GM13977 (cell line): ENCODE data around the gene PITPNM1.
A peak's percentile ranks its signal among the peaks of the same experiment; 100 is the strongest.

Experiments
- DNase-seq: peaks from one replicate; pipeline ENCODE4 v3.0.0; 2012; ENCODE audit warnings: low spot score
- CTCF ChIP-seq: IDR thresholded peaks from 2 replicates; pipeline ENCODE4 v1.5.1; 2012; ENCODE audit warnings: mild to moderate bottlenecking, control low read depth; ENCODE audit not compliant: insufficient read depth; ENCODE audit errors: extremely low read depth, missing control alignments
- in situ Hi-C: fragments of 300-500 bp; cut with MboI; formaldehyde crosslinking; loops from one replicate; pipeline ENCODE4 v1.12.0; 2022; ENCODE audit warnings: low sequenced_read_pairs, low pct_unique_long_range_greater_than_20kb, mixed read lengths, inconsistent platforms; ENCODE audit not compliant: unreplicated experiment

PITPNM1 gene

GRCh38 chr11:67464411-67465188, 40.6 kb downstream of the PITPNM1 start:
- no peak for TF ChIP-seq CTCF
- DNase-seq, result peak; percentile 96
- in situ Hi-C loops, result loop anchor here (10.0 kb wide), 1 partner anchor 60 kb away; the partner anchor contains the start of genes PPP1CA and TBC1D10C

- TF ChIP-seq CTCF, result no peak
- DNase-seq, result no peak
- in situ Hi-C loops, result loop anchor here (10.0 kb wide), 1 partner anchor 59 kb away; the partner anchor contains the start of genes PPP1CA and TBC1D10C
Measured at GRCh38 chr11:67463680-67464410, 41.3 kb downstream of the PITPNM1 start.

- no peak for DNase-seq
- TF ChIP-seq CTCF, result no peak
- in situ Hi-C loops, result loop anchor here (10.0 kb wide), 1 partner anchor 58 kb away; the partner anchor contains the start of genes PPP1CA and TBC1D10C
Measured at GRCh38 chr11:67463186-67463585, 42.0 kb downstream of the PITPNM1 start.

- no peak for TF ChIP-seq CTCF
- DNase-seq, result no peak
- in situ Hi-C loops, result no loop called here
Measured at GRCh38 chr11:67458266-67458665, 46.9 kb downstream of the PITPNM1 start.

GRCh38 chr11:67457453-67457852, 47.7 kb downstream of the PITPNM1 start:
- no peak for DNase-seq
- in situ Hi-C loops, result no loop called here
- TF ChIP-seq CTCF, result no peak

GRCh38 chr11:67456068-67456705, 49.0 kb downstream of the PITPNM1 start:
- no peak for TF ChIP-seq CTCF
- in situ Hi-C loops, result no loop called here
- DNase-seq, result no peak
